ENCODE data around the gene FCHSD2. TPM values are rescaled to one million over a fixed set of nuclear protein-coding genes. Genes with fewer than 3 reads are reported as not detected.

FCHSD2 gene
- total and polyA plus RNA-seq, 9 of the 15 experiments (the other 6 are each of a cell fraction or from before 2014, with no cell fraction given), result 1.8 to 14.7 (median 6.4) TPM

DNA sequence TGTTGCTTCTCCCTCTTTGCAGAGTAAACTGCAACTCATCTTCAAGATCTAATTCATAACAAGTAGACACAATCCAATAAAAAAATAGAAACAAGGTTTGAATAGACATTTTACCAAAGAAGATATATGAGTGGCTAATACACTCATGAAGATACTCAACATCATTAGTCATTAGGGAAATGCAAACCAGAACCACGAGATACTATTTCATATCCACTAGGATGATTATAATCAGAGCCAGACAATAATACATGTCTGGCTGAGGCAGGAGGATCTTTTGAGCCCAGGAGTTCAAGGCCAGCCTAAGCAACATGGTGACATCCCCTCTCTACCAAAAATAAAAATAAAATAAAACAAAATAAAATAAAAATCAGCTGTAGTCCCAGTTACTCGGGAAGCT, 242.9 kb downstream of the FCHSD2 start (continued):
- TF ChIP-seq REST (IDR thresholded peaks at IDR 0.05; ENCODE audit: borderline replicate concordance) (no peak), REST (CRISPR knock-in tag; IDR thresholded peaks at IDR 0.05; ENCODE audit: low read depth) (no peak), PHF20 (IDR thresholded peaks at IDR 0.05; ENCODE audit: partially characterized antibody) (no peak), TEAD2 (tag; IDR thresholded peaks at IDR 0.05) (no peak), EZH2 (IDR thresholded peaks at IDR 0.05; ENCODE audit: borderline replicate concordance, low read depth, low read length) (no peak)

Data from K562 (cell line).